Measurements from ENCODE around the gene XXYLT1.
"Not testable (repeated sequence)": the region's sequence is repeated elsewhere in the genome, so short reads cannot be mapped to it uniquely, and the experiment has no call there.

XXYLT1 gene

GRCh38 chr3:195224980-195225580, 45.9 kb downstream of the XXYLT1 start:
- peak; percentile 23 for DNase-seq

GRCh38 chr3:195224156-195224979, 46.6 kb downstream of the XXYLT1 start:
- DNase-seq, result peak; percentile 21

- DNase-seq, result peak; percentile 19
Observed at GRCh38 chr3:195221876-195222617, 48.9 kb downstream of the XXYLT1 start.

- DNase-seq, result peak; percentile 80
Observed at GRCh38 chr3:195221015-195221853, 49.7 kb downstream of the XXYLT1 start.

- no peak for DNase-seq
Observed at GRCh38 chr3:195219351-195220230, 51.4 kb downstream of the XXYLT1 start.

GRCh38 chr3:195218331-195218730, 52.6 kb downstream of the XXYLT1 start:
- not testable (repeated sequence) for DNase-seq

- not testable (repeated sequence) for DNase-seq
Observed at GRCh38 chr3:195215576-195215975, 55.4 kb downstream of the XXYLT1 start.

GRCh38 chr3:195214381-195214780, 56.6 kb downstream of the XXYLT1 start:
- no peak for DNase-seq

- no peak for DNase-seq
Observed at GRCh38 chr3:195213639-195214315, 57.2 kb downstream of the XXYLT1 start.

- no peak for DNase-seq
Observed at GRCh38 chr3:195212749-195213375, 58.1 kb downstream of the XXYLT1 start.

- no peak for DNase-seq
Observed at GRCh38 chr3:195212033-195212748, 58.8 kb downstream of the XXYLT1 start.

- DNase-seq, result peak; percentile 81
Observed at GRCh38 chr3:195210266-195210973, 60.5 kb downstream of the XXYLT1 start.

GRCh38 chr3:195209847-195210265, 61.1 kb downstream of the XXYLT1 start:
- peak; percentile 79 for DNase-seq

- peak; percentile 55 for DNase-seq
Observed at GRCh38 chr3:195209083-195209846, 61.7 kb downstream of the XXYLT1 start.

- no peak for DNase-seq
Observed at GRCh38 chr3:195208631-195209030, 62.3 kb downstream of the XXYLT1 start.

- DNase-seq, result no peak
Observed at GRCh38 chr3:195208183-195208582, 62.8 kb downstream of the XXYLT1 start.

GRCh38 chr3:195207731-195208130, 63.2 kb downstream of the XXYLT1 start:
- no peak for DNase-seq

GRCh38 chr3:195207056-195207455, 63.9 kb downstream of the XXYLT1 start:
- DNase-seq, result no peak

Measured in left hindlimb (tissue), 1 donor.